NCI-H510A treated with DMSO at 0.1 percent for 48 hours (cell line): ENCODE data around the gene NOMO2.
"Not testable (repeated sequence)": the region's sequence is repeated elsewhere in the genome, so short reads cannot be mapped to it uniquely, and the experiment has no call there.

Experiments used
- DNase-seq: peaks from one replicate; lab custom pipeline; 2025; lab: John Stamatoyannopoulos, UW

NOMO2 gene, protein sequence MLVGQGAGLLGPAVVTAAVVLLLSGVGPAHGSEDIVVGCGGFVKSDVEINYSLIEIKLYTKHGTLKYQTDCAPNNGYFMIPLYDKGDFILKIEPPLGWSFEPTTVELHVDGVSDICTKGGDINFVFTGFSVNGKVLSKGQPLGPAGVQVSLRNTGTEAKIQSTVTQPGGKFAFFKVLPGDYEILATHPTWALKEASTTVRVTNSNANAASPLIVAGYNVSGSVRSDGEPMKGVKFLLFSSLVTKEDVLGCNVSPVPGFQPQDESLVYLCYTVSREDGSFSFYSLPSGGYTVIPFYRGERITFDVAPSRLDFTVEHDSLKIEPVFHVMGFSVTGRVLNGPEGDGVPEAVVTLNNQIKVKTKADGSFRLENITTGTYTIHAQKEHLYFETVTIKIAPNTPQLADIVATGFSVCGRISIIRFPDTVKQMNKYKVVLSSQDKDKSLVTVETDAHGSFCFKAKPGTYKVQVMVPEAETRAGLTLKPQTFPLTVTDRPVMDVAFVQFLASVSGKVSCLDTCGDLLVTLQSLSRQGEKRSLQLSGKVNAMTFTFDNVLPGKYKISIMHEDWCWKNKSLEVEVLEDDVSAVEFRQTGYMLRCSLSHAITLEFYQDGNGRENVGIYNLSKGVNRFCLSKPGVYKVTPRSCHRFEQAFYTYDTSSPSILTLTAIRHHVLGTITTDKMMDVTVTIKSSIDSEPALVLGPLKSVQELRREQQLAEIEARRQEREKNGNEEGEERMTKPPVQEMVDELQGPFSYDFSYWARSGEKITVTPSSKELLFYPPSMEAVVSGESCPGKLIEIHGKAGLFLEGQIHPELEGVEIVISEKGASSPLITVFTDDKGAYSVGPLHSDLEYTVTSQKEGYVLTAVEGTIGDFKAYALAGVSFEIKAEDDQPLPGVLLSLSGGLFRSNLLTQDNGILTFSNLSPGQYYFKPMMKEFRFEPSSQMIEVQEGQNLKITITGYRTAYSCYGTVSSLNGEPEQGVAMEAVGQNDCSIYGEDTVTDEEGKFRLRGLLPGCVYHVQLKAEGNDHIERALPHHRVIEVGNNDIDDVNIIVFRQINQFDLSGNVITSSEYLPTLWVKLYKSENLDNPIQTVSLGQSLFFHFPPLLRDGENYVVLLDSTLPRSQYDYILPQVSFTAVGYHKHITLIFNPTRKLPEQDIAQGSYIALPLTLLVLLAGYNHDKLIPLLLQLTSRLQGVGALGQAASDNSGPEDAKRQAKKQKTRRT

DNA sequence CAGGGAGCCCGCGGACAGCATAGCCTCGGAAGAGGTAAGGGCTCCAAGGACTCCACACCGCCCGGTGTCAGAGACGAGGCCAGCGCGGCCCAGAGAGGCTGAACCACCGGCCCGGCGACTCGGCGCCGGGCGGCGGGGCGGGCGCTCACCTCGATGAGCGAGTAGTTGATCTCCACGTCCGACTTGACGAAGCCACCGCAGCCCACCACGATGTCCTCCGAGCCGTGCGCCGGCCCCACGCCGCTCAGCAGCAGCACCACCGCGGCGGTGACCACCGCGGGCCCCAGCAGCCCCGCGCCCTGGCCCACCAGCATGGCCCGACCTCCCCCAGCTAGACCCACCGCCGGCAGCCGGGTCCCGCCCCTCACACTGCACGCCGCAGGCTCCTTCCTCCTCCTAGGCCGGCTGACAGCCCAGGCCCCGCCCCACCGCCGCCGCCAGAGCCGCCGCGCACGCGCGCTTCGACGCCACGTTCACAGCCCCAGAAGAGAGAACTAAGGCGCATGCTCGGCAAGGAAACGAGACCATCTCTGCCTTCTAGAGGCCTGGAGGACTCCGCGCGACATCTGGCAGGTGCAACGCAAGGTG lies at the start of gene NOMO2:
Gene NOMO2, minus strand, starts transcription at position 371 of the 588 bp plus-strand sequence. Its CDS starts 57 bp downstream, at position 314.
- DNase-seq = not testable (repeated sequence)

DNA sequence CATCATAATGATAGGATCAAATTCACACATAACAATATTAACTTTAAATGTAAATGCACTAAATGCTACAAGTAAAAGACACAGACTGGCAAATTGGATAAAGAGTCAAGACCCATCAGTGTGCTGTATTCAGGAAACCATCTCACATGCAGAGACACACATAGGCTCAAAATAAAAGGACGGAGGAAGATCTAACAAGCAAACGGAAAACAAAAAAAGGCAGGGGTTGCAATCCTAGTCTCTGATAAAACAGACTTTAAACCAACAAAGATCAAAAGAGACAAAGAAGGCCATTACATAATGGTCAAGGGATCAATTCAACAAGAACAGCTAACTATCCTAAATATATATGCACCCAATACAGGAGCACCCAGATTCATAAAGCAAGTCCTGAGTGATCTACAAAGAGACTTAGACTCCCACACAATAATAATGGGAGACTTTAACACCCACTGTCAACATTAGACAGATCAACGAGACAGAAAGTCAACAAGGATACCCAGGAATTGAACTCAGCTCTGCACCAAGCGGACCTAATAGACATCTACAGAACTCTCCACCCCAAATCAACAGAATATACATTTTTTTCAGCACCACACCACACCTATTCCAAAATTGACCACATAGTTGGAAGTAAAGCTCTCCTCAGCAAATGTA lies 48.4 kb upstream of the NOMO2 start:
- not testable (repeated sequence) for DNase-seq

DNA sequence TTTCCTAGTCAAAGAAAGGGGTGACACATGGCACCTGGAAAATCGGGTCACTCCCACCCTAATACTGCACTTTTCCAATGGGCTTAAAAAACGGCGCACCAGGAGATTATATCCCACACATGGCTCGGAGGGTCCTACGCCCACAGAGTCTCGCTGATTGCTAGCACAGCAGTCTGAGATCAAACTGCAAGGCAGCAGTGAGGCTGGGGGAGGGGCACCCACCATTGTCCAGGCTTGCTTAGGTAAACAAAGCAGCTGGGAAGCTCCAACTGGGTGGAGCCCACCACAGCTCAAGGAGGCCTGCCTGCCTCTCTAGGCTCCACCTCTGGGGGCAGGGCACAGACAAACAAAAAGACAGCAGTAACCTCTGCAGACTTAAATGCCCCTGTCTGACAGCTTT lies 46.4 kb upstream of the NOMO2 start:
- DNase-seq = not testable (repeated sequence)

DNA sequence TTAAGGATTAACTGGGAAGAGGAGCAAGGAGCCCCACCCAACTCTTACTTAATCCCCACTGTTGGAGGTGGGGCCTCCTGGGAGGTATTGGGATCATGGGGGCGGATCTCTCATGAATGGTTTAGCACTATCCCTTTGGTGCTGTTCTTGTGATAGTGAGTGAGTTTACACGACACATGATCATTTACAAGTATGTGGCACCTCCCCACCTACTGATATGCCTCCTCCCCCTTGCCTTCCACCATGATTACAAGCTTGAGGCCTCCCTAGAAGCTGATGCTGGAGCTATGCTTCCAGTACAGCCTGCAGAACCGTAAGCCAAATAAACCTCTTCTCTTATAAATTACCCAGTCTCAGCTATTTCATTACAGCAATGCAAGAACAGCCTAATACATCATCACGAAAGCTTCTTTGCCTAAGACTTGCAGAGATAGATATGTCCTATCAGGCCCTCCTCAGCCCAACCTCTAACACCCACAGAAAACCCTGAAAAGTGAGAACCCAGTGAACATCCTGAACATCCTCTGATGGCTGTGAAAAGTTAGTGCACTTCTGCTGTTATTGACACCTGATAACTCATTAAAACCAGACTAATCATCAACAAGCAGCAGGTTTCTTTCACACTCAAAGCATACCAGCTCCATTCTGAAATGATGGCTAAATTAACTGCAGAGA lies 41.8 kb upstream of the NOMO2 start:
- not testable (repeated sequence) for DNase-seq

DNA sequence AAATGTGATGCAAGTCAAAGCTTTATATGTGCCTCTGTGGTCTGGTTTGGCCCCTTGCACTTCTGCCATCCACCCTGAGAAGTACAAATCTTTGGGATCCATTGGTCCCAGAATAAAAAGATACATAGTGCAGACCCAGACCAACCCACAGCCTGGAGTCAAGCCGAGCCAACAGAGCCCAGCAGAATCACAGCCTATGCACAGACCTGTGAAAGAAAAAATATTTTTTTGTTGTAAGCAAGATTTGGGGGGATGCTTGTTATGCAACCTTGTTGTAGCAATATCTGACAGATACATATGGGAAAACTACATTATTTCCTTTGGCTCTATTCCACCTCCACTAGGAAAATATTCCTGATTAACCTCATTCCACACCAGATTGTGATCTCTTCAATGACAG lies 36.7 kb upstream of the NOMO2 start:
- not testable (repeated sequence) for DNase-seq

DNA sequence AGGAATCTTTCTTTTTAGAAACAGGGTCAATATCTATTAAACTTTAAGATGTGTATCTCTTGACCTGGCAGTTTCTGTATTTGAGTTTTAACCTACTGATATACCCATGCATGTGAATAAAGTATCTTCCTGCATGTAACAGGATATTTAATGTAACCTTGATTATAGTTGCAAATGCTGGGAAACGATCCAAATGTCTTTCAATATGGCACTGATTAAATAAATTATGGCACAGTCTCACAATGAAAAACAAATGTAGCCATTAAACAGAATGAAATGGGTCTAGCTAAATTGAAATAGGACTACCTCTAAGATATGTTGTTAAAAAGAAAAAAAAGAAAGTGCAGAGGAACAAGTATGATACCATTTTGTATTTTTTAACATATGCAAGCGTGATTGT lies 35.8 kb upstream of the NOMO2 start:
- not testable (repeated sequence) for DNase-seq

DNA sequence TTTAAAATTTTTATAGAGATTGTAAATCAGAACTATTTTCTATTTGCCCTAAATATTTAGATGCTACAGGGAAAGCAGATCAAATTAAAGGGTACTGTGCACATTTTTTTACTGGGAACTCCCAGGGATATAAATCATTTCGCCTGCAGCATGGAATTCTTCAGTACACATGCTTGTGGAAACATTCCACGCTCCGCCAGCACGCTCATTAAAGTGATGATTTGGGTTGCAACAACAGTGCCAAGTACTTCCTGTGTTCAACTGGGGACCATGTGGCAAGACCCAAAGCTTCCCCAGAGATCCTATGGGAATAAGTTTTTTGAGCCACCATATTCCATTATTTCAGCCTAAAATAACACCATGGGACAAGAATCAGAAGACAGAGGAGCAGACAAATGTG lies 35.4 kb upstream of the NOMO2 start:
- DNase-seq = not testable (repeated sequence)

DNA sequence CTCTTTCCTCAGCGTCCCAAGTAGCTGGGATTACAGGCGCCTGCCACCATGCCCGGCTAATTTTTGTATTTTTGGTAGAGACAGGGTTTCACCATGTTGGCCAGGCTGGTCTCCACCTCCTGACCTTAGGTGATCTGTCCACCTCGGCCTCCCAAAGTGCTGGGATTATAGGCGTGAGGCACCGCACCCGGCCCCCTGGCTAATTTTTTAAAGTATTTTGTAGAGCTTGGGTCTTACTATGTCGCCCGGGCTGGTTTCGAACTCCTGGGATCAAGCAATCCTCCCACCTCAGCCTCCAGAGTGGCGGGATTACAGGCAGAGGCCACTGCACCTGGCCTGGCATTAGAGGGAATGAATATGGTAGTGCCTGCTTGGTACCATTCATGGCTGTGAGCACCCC lies 33.9 kb upstream of the NOMO2 start:
- not testable (repeated sequence) for DNase-seq

DNA sequence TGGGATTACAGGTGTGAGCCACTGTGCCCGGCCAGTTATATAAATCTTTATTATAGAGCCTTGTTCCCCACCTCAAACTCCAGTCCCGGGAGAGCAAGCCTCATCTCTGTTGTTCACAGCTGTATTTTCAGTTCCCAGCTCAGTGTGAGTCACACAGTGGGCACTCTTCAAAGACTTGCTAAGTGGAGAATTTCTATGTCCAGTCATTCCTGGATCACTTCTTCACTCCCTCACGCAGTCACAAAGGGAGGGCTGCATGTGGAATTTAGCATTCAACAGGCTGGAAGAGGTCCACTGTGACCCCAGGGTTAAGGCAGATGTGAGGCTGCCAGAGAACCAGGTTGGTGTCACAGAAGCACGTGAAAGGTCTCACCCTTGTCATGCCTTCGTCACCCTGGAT lies 33.0 kb upstream of the NOMO2 start:
- DNase-seq = not testable (repeated sequence)

DNA sequence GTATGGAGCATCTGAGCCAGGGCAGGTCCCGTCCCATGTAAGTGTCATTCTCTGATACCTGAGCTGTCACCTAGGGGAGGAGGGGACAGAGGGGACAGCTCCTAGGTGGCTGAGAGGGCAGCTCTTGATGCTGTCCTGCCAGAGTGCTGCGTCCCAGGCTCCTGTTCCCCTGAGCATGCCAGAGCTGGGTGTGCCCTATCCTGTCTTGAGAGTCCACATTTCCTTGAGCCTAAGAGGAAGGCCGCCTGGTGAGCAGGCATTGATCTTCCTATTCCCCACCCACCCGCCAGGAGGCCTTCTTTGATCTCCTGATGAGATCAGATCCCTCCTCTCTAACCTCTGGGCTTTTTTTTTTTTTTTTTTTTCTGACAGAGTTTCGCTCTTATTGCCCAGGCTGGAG lies 32.0 kb upstream of the NOMO2 start:
- not testable (repeated sequence) for DNase-seq

DNA sequence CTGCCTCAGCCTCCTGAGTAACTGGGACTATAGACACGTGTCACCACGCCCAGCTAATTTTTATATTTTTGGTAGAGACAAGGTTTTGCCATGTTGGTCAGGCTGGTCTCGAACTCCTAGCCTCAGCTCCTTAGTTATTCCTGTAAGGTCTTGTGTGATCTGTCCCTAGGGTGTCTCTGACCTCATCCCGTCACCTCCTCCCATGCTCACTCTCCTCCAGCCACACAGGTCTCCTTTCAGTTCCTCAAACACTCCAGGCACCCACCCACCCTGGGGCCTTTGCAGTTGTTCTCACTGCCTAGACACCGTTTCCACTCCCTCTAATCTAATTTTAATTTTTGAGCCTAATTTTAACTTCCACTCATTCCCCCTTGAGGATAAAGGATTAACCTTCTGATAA lies 31.1 kb upstream of the NOMO2 start:
- not testable (repeated sequence) for DNase-seq

DNA sequence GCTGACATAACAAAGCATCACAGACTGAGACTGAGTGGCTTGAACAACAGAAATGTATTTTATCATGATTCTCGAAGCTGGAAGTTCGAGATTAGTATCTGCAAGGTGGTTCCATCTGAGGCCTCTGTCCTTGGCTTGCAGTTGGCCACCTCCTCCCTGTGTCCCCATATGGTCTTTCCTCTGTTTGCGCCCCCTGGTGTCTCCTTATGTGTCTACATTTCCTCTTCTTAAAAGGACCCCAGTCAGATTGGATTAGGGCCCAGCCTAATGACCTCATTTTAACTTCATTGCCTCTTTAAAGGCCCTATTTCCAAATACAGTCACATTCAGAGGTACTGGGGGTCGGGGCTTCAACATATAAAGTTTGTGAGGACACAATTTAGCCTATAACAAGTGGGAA lies 30.0 kb upstream of the NOMO2 start:
- DNase-seq = peak; percentile 7

DNA sequence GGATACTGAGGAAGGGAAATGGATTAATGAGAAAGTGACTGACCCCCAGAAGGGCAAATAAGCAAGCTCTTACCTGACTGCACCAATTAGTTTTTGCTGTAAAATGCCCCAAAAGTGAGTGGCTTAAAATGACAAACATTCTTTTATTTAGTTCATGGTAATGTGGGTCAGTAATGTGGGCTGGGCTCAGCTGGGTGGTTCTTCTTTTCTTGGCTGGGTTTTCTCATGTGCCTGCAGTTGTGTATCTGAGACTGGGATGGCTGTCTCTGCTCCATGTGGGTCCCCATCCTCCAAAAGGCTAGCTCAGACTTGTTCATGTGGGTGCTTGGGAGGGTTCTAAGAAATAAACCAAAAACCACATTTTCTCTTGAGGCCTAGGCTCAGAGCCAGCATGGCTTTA lies 29.5 kb upstream of the NOMO2 start:
- not testable (repeated sequence) for DNase-seq

DNA sequence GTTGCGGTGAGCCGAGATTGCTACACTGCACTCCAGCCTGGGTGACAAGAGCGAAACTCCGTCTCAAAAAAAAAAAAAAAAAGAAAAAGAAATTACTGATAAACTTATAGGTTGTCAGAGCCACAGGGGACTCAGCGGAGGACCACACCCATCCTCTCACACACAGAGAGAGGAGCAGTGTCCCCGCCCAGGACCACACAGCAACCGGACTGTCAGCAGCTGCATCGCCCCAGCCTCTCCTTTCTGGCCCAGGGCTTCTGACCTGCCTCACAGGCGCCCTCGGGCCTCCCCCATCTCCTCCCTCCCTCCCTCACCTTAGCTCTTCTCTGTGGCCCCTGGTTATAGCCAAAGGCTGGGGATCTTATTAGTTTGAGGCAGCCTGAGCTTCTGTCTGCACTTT lies 27.9 kb upstream of the NOMO2 start:
- not testable (repeated sequence) for DNase-seq

DNA sequence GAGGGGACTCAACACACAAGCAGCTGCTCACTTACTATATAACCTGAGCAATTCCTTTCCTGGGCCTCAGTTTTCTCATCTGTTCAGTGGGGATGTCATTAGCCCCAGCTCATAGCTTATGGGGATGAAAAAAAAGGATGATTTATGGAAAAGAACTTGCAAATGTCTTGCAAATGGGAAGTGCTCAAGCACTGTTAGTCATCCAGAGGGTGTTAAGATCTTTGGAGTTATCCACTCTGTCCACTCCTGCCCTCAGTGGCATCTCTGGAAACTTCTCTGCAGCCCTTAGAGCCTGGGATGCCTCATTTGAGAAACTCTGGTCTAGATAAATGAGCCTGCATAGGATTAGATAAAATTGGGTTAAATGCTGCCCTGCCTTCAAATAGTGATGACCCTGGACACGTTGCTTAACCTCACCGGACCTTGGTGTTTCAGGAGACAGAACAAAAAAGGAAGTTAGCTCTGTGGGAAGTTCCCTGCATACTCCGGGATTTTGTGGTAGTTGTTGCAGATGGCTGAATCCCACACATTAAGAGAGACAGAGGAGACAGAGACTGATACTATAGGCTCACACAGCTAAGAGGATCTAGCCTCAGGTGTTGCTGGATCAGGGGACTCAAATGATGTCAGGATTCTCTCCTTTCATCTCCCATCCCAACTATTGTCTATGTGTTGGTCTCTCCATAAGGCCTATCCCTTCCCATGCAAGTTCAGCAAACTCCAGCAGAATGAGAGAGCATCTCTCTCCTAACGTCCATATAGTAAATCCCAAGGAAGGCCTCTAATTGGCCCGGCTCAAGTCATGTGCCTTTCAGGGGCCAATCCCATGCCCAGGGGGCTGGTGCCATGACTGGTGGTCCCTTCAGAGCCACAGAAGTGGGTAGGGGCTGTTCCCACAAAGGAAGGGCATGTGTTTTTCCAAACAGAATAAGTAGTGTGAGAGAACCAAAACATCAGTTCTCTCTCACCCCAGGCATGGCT lies 25.0 kb upstream of the NOMO2 start:
- DNase-seq = not testable (repeated sequence)

DNA sequence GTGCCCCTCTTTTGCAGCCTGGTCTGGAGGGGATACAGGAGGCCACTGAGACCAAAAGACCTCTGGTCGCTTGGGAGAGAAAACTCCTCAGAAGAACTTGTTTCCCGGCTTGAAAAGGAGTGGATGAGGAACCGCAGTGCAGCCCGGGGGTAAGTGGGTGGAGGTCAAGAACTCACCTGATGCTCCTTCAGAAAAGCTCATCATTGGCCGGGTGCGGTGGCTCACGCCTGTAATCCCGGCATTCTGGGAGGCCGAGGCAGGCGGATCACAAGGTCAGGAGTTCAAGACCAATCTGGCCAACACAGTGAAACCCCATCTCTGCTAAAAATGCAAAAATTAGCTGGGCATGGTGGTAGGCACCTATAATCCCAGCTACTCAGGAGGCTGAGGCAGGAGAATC lies 23.9 kb upstream of the NOMO2 start:
- DNase-seq = not testable (repeated sequence)

DNA sequence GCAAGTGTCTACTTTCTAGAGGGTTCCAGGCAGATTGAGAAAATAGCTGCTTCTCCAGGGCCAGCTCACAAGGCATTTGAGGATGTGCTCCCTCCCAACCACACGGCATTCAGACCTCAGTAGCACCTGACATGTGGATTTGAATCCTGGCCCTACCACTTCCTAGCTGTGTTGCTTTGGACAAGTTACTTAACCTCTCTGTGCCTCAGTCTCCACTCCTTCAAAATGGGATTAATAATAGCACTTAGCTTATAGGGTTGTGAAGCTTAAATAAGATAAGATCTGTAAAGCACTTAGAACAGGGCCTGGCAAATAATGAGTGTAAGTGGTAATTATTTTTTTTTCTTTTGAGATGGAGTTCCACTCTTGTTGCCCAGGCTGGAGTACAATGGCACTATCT lies 21.0 kb upstream of the NOMO2 start:
- no peak for DNase-seq

DNA sequence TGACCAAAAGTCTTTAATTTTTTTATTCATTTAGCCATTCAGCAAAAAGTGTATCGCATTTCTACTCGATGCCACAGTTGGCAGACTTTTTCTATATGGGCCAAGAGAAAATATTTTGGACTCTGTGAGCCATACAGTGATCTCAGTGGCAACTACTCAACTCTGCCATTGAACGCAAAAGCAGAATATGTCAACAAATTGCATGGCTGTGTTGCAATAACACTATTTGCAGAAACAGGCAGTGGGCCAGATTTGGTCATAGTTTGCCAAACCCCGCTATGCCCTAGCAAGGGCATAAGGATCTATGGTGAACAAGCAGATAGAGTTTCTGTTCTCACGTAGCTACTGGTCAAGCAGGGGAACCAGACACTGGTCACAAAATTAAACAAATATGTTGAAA lies 18.5 kb upstream of the NOMO2 start:
- DNase-seq = not testable (repeated sequence)

DNA sequence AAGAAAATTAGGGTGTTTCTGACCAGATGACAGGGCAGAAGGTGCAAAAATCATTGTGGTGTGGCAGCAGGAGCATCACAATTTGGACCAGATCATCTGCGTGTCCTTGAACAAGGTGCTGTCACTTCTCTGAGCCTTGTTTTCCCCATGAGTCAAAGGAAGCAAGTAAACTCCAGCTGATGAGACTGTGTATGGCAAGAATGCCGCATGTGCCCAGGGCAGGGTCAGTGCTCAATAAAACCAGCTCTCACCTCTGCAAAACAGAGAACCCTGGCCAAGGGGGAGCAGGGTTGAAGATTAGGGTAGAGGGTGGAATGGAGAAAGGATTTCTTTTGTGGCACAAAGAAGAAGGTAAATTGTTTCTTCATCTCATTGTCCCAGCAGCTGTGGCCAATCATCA lies 17.4 kb upstream of the NOMO2 start:
- DNase-seq = not testable (repeated sequence)
